ENCODE measurements around the gene MAMLD1. TPM values are rescaled to one million over a fixed set of nuclear protein-coding genes. Genes with fewer than 3 reads are reported as not detected.

The MAMLD1 gene
- total and polyA plus RNA-seq, 2 of the 8 experiments (the other 6 are each of a cell fraction or from before 2014, with no cell fraction given), result 0.09 to 0.26 TPM

- TF ChIP-seq BRCA1 (IDR thresholded peaks at IDR 0.05; ENCODE audit: low read depth, low read length) (no peak), EZH2 (IDR thresholded peaks at IDR 0.05; ENCODE audit: low read depth, low read length, severe bottlenecking) (no peak), CREB1 (IDR thresholded peaks at IDR 0.05) (no peak), CTBP2 (IDR thresholded peaks at IDR 0.05; ENCODE audit: borderline replicate concordance, insufficient read depth, insufficient read length, low read length) (no peak), SP2 (IDR thresholded peaks at IDR 0.05; ENCODE audit: low read length) (no peak), SP4 (IDR thresholded peaks at IDR 0.05; ENCODE audit: low read length) (no peak)
- TF ChIP-seq, protein P1, sequence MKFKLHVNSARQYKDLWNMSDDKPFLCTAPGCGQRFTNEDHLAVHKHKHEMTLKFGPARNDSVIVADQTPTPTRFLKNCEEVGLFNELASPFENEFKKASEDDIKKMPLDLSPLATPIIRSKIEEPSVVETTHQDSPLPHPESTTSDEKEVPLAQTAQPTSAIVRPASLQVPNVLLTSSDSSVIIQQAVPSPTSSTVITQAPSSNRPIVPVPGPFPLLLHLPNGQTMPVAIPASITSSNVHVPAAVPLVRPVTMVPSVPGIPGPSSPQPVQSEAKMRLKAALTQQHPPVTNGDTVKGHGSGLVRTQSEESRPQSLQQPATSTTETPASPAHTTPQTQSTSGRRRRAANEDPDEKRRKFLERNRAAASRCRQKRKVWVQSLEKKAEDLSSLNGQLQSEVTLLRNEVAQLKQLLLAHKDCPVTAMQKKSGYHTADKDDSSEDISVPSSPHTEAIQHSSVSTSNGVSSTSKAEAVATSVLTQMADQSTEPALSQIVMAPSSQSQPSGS (IDR thresholded peaks at IDR 0.05; ENCODE audit: low read length), result no peak
These were observed 139.0 kb downstream of the MAMLD1 start (continued) for GRCh38 chrX:150502091-150502490.
